ENCODE measurements around the gene DUSP8. TPM values are rescaled to one million over a fixed set of nuclear protein-coding genes. Genes with fewer than 3 reads are reported as not detected.

The DUSP8 gene, protein sequence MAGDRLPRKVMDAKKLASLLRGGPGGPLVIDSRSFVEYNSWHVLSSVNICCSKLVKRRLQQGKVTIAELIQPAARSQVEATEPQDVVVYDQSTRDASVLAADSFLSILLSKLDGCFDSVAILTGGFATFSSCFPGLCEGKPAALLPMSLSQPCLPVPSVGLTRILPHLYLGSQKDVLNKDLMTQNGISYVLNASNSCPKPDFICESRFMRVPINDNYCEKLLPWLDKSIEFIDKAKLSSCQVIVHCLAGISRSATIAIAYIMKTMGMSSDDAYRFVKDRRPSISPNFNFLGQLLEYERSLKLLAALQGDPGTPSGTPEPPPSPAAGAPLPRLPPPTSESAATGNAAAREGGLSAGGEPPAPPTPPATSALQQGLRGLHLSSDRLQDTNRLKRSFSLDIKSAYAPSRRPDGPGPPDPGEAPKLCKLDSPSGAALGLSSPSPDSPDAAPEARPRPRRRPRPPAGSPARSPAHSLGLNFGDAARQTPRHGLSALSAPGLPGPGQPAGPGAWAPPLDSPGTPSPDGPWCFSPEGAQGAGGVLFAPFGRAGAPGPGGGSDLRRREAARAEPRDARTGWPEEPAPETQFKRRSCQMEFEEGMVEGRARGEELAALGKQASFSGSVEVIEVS
- 0.28 and 0.38 TPM in 2 replicates for total RNA-seq

DNA sequence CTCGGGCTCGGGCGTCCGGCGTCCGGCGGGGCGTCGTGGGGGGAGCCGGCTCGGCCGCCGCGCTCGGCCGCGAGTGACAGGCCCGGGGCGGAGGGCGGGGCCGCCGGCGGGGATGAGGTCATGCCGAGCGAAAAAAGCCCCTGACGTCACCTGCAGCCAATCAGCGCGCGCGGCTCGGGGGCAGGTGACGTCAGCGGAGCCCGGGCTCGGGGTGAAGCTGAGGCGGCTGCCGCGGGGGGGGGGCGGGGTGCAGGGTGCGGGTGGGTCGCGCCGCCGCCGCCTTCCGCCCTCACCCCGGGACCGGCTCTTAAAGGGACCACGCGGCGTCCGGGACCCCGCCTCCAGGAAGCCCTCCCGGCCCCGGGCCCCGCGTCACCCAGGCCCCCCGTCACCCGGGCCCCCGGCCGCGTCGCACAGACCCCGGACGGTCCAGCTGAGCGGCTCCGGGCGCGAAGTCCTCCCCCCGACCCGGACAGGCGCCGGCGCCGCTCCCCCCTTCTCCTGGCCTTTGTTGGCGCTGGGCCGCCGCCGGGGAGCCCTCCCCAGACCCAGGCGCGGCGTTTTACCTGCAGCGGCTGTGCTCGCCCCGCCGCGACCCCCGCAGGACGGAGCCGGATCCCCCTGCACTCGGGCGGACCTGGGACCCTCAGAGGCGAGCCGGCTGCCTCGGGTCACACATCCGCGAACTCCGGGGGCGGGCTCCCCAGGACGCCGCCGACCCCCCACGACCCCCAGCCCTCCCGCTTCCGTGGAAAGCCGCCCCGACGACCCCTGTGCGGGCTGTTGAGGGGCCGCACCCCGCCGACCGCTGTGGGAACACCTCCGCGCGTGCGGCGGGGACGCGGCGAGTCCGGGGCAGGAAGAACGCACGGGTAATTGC, at the start of gene DUSP8:
DUSP8 (minus strand) TSS at position 75 of the 880 bp plus-strand sequence. CDS start 6,445 bp downstream, outside the sequence.

DNA sequence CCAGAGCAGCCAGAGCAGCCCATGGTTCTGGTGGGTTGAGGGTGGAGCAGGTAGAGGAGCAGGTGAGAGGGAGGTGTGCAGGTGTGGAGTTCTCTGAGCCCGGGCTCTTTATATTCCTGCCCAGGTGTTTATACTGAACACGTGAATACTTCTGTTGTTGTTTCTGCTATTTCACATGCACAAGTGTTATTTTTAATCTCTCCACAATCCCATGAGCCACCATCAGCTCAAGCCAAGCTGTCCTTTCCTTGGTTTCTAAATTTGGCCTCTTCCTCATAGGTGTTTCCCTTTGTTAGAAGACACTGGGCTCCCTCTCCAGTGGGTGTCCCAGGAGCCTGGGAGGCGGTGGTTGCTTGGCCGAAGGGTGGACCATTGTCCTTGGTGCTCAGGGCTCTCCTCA, 36.3 kb upstream of the DUSP8 start, which contains the start of gene KRTAP5-3:
KRTAP5-3 (minus strand) TSS at position 101 of the 400 bp plus-strand sequence; CDS start at position 23, 78 bp downstream.

DNA sequence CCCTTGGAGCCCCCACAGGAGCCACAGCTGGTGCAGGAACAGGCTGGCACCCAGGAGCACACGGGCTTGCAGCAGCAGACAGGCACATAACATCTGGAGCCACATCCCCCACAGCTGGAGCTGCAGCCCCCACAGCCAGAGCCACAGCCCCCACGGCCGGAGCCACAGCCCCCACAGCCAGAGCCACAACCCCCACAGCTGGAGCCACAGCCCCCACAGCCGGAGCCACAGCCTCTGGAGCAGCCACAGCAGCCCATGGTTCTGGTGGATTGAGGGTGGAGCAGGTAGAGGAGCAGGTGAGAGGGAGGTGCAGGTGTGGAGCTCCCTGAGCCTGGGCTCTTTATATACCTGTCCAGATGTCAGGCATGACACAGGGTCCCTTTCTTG, 25.9 kb upstream of the DUSP8 start, which contains the start of gene KRTAP5-2:
KRTAP5-2 (minus strand) TSS at position 301 of the 387 bp plus-strand sequence; CDS start at position 257, 44 bp downstream.

GRCh38 chr11:1584661-1585370, 12.7 kb upstream of the DUSP8 start, which contains the start of gene KRTAP5-1:
TSS of gene KRTAP5-1 (minus strand) at chr11:1585283. CDS start at chr11:1585249, 34 bp downstream.

Other genes with a start within 250 kb of the DUSP8 start
- gene BRSK2, start 182.3 kb downstream of the DUSP8 start, total RNA-seq: 0.56 and 0.58 TPM in 2 replicates
- 18.9 and 21.7 TPM in 2 replicates for gene MOB2, start 85.5 kb downstream of the DUSP8 start, total RNA-seq
- not detected in 2 replicates for gene KRTAP5-1, start 13.0 kb upstream of the DUSP8 start, total RNA-seq
- gene KRTAP5-2, start 26.0 kb upstream of the DUSP8 start, total RNA-seq: not detected in 2 replicates
- gene KRTAP5-3, start 36.2 kb upstream of the DUSP8 start, total RNA-seq: not detected in 2 replicates
- not detected in 2 replicates for gene KRTAP5-4, start 49.9 kb upstream of the DUSP8 start, total RNA-seq
- not detected in 2 replicates for gene KRTAP5-5, start 57.5 kb upstream of the DUSP8 start, total RNA-seq
- gene KRTAP5-6, start 124.9 kb upstream of the DUSP8 start, total RNA-seq: not detected in 2 replicates
- 1.7 and 2.8 TPM in 2 replicates for gene IFITM10, start 178.3 kb upstream of the DUSP8 start, total RNA-seq
- gene CTSD, start 191.7 kb upstream of the DUSP8 start, total RNA-seq: 95.1 and 355 TPM in 2 replicates

All from regular cardiac myocyte (primary cell).